ENCODE data around the gene CTNNA2. TPM values are rescaled to one million over a fixed set of nuclear protein-coding genes. Genes with fewer than 3 reads are reported as not detected.

Gene CTNNA2
- polyA plus RNA-seq, 2 of the 4 experiments (the other 2 are of a cell fraction) = 0.50 to 0.94 TPM

DNA sequence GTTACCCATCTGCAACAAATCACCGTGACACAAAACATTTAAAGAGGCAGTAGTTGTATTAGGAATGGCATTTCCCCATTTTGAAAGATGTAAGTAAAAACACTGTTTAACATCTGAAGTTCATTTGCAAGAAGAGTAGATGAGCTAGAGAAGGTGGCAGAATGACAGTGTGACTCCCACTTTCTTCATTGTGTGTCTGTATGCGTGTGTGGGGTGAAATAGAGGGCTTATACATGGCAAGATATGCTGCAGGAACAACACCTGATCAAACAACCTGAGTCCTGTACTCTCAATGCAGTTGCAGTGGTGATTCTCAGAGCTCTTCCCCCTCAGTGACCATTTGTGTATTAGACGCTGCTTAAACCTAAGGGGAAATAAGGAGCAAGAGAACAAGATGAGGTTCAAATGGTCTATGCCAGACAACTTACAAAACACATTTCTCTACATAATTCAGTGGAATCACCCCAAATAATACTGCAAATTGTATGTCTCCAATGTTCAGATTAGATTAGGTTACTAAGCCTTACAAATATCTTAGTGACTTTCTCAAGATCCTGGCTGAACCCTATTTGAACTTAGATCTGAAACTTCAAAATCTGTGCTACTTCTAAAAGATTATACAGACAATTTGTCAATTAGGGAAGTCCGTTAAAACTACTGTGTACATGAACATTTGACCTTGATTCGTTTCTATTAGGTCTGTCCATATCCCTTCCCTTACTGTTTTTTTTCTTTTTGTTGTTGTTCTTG, 561.6 kb downstream of the CTNNA2 start:
- Histone ChIP-seq H3K27ac (no peak overlapping the region), H3K9me3 (no peaks in the 10 kb centered on the region), H3K4me1 (no peaks in the 10 kb centered on the region), H3K4me2 (no peak overlapping the region), H3K4me3 (no peak overlapping the region)
- TF ChIP-seq CBX2 (IDR thresholded peaks at IDR 0.05; ENCODE audit: borderline replicate concordance, low read depth) = no peak
- TF ChIP-seq NPAS2 (CRISPR knock-in tag; IDR thresholded peaks at IDR 0.05; ENCODE audit: borderline replicate concordance) = no peak
- no peak for TF ChIP-seq MYC (IDR thresholded peaks at IDR 0.05; ENCODE audit: borderline replicate concordance, low read length)
- no peak for TF ChIP-seq RCOR1 (IDR thresholded peaks at IDR 0.05; ENCODE audit: low read depth, low read length)
- TF ChIP-seq CBX8 (IDR thresholded peaks at IDR 0.05) = no peak
- TF ChIP-seq, protein P1, sequence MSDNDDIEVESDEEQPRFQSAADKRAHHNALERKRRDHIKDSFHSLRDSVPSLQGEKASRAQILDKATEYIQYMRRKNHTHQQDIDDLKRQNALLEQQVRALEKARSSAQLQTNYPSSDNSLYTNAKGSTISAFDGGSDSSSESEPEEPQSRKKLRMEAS (IDR thresholded peaks at IDR 0.05) = no peak
- TF ChIP-seq KDM5A (IDR thresholded peaks at IDR 0.05) = no peak
- TF ChIP-seq SMC3 (IDR thresholded peaks at IDR 0.05) = no peak
- FAIRE-seq (no peak), ATAC-seq (no peak), DNase-seq (ENCODE audit: low read depth in 1 of 2, low spot score in 1 of 2) (no peak)
- ChIA-PET POLR2A (no interaction called here), CTCF (interaction anchor here (1.9 kb wide), 1 partner anchor 424 kb away, joined by 5 read pairs; no protein-coding TSS in a partner anchor)
- 14% methylated on average over 5 of the region's 5 CpGs for WGBS (ENCODE audit: missing lambda C conversion rate)

DNA sequence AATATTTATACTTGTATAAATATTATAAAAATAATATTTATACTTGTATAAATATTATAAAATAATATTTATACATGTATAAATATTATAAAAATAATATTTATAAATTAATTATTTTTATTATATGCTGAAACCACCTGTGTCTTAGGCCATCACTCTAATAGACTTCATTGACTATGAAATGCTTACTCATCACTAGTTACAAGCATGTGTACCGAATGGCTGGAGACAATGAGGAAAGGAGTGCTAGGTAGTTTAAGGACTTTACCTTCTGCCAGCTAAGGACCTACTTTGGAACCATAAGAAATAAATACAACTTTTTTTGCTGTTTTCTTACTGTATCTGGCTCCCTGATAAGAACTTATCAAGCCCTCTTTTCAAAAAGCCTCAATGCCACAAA, 562.9 kb downstream of the CTNNA2 start:
- ATAC-seq (no peak), FAIRE-seq (no peak), DNase-seq (ENCODE audit: low read depth in 1 of 2, low spot score in 1 of 2) (no peak)
- H3K4me2 ChIP-seq = no peak overlapping the region
- WGBS (ENCODE audit: missing lambda C conversion rate) = 24% methylated on average over 1 of the region's 1 CpG
- CTCF ChIA-PET = no interaction called here
- no peak overlapping the region for H3K27ac ChIP-seq
- no peak overlapping the region for H3K4me3 ChIP-seq
- H3K4me1 ChIP-seq = no peaks in the 10 kb centered on the region
- no peak for TF ChIP-seq RCOR1 (IDR thresholded peaks at IDR 0.05; ENCODE audit: low read depth, low read length)
- no peaks in the 10 kb centered on the region for H3K9me3 ChIP-seq
- POLR2A ChIA-PET = no interaction called here

DNA sequence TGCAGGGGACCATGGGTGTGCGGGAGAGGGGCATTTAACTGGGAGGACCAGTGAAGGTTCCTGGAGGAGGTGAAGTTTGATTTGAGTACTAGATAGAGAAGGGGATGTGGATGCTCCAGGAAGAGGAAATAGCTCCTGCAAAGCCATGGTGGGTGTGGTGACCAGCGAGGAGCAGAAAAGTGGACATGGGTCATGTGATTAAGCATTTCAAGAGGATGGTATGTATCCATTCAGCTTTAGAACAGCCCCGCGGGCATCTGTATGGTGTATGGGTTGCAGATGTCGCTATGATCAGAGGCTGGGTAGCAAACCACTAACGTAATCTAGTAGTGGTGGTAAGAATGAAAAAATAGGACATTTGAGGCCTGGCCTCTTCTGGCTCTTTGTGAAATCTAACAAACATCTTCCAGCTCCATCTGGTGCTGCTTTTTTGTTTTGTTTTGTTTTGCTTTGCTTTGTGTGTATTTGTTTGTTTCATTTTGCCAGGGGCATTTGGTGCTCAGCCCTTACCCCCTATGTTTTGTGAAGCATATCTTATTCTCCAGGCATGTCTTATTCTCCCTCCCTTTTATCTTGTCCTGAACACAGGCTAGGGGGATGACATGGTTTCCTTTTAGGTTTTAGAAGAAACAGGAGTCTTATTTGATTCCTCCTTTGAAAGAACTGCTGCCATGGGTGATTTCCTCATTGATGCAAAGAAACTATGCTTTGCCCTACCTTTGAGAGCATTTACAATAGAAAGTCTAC, 565.6 kb downstream of the CTNNA2 start:
- POLR2A ChIA-PET = no interaction called here
- no peak for ATAC-seq
- Histone ChIP-seq H3K9me3 (no peaks in the 10 kb centered on the region), H3K4me1 (no peaks in the 10 kb centered on the region), H3K27ac (no peak overlapping the region), H3K4me2 (no peak overlapping the region), H3K4me3 (no peak overlapping the region)
- WGBS (ENCODE audit: missing lambda C conversion rate) = 53% methylated on average over 6 of the region's 6 CpGs
- FAIRE-seq = no peak
- DNase-seq (ENCODE audit: low read depth in 1 of 2, low spot score in 1 of 2) = no peak
- CTCF ChIA-PET = no interaction called here
- TF ChIP-seq HOXB5 (CRISPR knock-in tag; IDR thresholded peaks at IDR 0.05) (no peak), POLR2A (IDR thresholded peaks at IDR 0.05; ENCODE audit: low read length) (0 out of 2 replicates have a peak, but pooled peaks have one; percentile 8)

DNA sequence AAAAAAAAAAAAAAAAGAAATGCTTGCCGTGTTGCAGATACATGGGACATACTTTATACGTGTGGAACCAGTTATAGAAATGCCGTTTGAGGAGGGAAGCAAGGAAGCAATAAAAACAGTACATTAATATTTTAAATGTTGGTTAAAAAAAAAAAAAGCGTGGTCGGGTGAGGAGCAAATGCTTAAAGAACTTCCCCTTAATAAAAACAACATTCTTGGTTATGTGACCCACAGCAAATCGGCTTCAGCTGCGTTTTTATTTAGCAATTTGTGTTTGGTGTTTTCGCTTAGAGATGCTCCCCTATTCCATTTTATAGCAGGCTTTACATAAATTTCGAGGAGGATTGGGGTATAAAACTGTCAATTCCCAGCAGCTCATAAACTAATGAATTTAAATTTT, 568.1 kb downstream of the CTNNA2 start:
- 14% methylated on average over 9 of the region's 9 CpGs for WGBS (ENCODE audit: missing lambda C conversion rate)
- no peaks in the 10 kb centered on the region for H3K9me3 ChIP-seq
- FAIRE-seq (no peak), ATAC-seq (no peak), DNase-seq (ENCODE audit: low read depth in 1 of 2, low spot score in 1 of 2) (no peak)
- CTCF ChIA-PET = no interaction called here
- TF ChIP-seq, protein P2, sequence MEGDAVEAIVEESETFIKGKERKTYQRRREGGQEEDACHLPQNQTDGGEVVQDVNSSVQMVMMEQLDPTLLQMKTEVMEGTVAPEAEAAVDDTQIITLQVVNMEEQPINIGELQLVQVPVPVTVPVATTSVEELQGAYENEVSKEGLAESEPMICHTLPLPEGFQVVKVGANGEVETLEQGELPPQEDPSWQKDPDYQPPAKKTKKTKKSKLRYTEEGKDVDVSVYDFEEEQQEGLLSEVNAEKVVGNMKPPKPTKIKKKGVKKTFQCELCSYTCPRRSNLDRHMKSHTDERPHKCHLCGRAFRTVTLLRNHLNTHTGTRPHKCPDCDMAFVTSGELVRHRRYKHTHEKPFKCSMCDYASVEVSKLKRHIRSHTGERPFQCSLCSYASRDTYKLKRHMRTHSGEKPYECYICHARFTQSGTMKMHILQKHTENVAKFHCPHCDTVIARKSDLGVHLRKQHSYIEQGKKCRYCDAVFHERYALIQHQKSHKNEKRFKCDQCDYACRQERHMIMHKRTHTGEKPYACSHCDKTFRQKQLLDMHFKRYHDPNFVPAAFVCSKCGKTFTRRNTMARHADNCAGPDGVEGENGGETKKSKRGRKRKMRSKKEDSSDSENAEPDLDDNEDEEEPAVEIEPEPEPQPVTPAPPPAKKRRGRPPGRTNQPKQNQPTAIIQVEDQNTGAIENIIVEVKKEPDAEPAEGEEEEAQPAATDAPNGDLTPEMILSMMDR (IDR thresholded peaks at IDR 0.05) = no peak
- TF ChIP-seq EHF (CRISPR knock-in tag; IDR thresholded peaks at IDR 0.05) = no peak
- no peak for TF ChIP-seq RAD21 (conservative IDR thresholded peaks at IDR 0.05 in 1 of 2, IDR thresholded peaks at IDR 0.05 in 1 of 2)
- TF ChIP-seq, protein P3, sequence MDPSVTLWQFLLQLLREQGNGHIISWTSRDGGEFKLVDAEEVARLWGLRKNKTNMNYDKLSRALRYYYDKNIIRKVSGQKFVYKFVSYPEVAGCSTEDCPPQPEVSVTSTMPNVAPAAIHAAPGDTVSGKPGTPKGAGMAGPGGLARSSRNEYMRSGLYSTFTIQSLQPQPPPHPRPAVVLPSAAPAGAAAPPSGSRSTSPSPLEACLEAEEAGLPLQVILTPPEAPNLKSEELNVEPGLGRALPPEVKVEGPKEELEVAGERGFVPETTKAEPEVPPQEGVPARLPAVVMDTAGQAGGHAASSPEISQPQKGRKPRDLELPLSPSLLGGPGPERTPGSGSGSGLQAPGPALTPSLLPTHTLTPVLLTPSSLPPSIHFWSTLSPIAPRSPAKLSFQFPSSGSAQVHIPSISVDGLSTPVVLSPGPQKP (IDR thresholded peaks at IDR 0.05; ENCODE audit: low read depth, low read length) = no peak
- no peak for TF ChIP-seq KDM1A (IDR thresholded peaks at IDR 0.05; ENCODE audit: low read depth)
- TF ChIP-seq, protein P4, sequence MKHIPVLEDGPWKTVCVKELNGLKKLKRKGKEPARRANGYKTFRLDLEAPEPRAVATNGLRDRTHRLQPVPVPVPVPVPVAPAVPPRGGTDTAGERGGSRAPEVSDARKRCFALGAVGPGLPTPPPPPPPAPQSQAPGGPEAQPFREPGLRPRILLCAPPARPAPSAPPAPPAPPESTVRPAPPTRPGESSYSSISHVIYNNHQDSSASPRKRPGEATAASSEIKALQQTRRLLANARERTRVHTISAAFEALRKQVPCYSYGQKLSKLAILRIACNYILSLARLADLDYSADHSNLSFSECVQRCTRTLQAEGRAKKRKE (CRISPR knock-in tag; IDR thresholded peaks at IDR 0.05; ENCODE audit: low read depth) = no peak
- no peak for TF ChIP-seq SREBF2 (IDR thresholded peaks at IDR 0.05)
- TF ChIP-seq FOSL2 (IDR thresholded peaks at IDR 0.05) = no peak
- TF ChIP-seq FOSL2 (CRISPR knock-in tag; IDR thresholded peaks at IDR 0.05) = no peak
- TF ChIP-seq JUNB (IDR thresholded peaks at IDR 0.05) = no peak
- TF ChIP-seq CHD2 (IDR thresholded peaks at IDR 0.05; ENCODE audit: low read length, partially characterized antibody) = no peak
- TF ChIP-seq HOXA7 (CRISPR knock-in tag; IDR thresholded peaks at IDR 0.05) = no peak
- H3K27ac ChIP-seq = no peak overlapping the region
- no peak overlapping the region for H3K4me3 ChIP-seq
- no peaks in the 10 kb centered on the region for H3K4me1 ChIP-seq
- no peak overlapping the region for H3K4me2 ChIP-seq
- POLR2A ChIA-PET = no interaction called here

Measured in A549 (cell line).